OCI-LY3 (cell line): ENCODE results near the gene ARMCX2.

Experiments used
- EZH2phosphoT487 ChIP-seq: fragments of 200-600 bp; shearing (Covaris generic); IDR thresholded peaks from 2 replicates; pipeline ENCODE4 v1.6.1; 2018; ENCODE audit warnings: antibody characterized with exemption, mixed run types, low read depth
- TF ChIP-seq, protein P1 (sequence below): fragments of 200-600, 300-600 bp; sonication (generic); IDR thresholded peaks from 2 replicates; pipeline ENCODE4 v1.5.1; 2014; ENCODE audit warnings: antibody characterized with exemption, low read length, low read depth

DNA sequence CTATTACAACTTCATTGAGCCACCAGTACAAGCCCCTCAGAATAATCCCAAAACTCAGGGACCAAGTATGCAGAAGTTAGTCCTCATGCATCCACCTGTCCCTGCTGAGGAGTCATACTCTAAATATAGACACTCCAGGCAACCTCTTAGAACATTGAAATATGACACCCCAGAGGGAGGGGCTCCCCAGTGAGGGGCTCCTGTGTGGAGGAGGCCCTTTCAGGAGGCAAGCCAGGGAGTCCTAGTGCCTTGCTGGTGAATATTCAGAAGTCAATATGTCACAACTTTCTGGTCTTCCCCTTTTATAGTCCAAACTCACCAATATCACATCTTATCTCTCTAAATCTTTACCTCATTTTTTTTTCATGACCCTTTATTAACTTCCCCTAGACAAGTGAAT lies 40.3 kb downstream of the ARMCX2 start:
- TF ChIP-seq, protein P1, sequence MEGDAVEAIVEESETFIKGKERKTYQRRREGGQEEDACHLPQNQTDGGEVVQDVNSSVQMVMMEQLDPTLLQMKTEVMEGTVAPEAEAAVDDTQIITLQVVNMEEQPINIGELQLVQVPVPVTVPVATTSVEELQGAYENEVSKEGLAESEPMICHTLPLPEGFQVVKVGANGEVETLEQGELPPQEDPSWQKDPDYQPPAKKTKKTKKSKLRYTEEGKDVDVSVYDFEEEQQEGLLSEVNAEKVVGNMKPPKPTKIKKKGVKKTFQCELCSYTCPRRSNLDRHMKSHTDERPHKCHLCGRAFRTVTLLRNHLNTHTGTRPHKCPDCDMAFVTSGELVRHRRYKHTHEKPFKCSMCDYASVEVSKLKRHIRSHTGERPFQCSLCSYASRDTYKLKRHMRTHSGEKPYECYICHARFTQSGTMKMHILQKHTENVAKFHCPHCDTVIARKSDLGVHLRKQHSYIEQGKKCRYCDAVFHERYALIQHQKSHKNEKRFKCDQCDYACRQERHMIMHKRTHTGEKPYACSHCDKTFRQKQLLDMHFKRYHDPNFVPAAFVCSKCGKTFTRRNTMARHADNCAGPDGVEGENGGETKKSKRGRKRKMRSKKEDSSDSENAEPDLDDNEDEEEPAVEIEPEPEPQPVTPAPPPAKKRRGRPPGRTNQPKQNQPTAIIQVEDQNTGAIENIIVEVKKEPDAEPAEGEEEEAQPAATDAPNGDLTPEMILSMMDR: no peak
- no peak for TF ChIP-seq EZH2phosphoT487
